Gastrocnemius medialis (tissue), 4 donors: ENCODE measurements around the gene MMP17.

Source experiments
- POLR2A ChIP-seq, 2 donors: fragments of 450-650 bp; IDR thresholded peaks; one replicate each; pipeline ENCODE4 v1.6.1; 2017; ENCODE audit warnings: antibody characterized with exemption in 2 of 2, mild to moderate bottlenecking in 2 of 2, moderate library complexity in 2 of 2
- TF ChIP-seq, protein P1 (sequence below), 5 experiments: fragments of 450-650 bp in 3 of 5; fragments of 200-600 bp in 2 of 5; sonication (generic) in 2 of 5; IDR thresholded peaks in 4 of 5; conservative IDR thresholded peaks in 1 of 5; 1 replicate in 4 of 5; 2 replicates in 1 of 5; pipeline ENCODE4 v1.5.1; 2016 to 2019; ENCODE audit warnings: antibody characterized with exemption in 5 of 5, mild to moderate bottlenecking in 3 of 5, moderate library complexity in 3 of 5

DNA sequence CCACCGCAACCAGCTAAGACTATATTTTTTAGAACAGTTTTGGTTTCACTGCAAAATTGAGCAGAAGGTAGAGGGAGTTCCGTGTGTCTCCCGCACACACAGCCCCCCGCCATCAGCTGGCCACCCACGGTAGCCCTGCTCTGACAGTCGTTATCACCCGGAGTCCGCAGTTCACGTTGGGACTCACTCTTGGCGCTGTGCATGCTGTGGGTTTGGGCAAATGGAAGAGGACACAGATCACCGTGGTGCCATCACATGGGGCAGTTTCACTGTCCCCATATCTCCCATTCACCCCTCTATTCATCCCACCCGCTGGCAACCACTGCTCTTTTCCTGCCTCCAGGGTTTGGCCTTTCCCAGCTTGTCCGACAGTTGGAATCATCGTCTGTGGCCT, 34.4 kb downstream of the MMP17 start:
- TF ChIP-seq, protein P1, sequence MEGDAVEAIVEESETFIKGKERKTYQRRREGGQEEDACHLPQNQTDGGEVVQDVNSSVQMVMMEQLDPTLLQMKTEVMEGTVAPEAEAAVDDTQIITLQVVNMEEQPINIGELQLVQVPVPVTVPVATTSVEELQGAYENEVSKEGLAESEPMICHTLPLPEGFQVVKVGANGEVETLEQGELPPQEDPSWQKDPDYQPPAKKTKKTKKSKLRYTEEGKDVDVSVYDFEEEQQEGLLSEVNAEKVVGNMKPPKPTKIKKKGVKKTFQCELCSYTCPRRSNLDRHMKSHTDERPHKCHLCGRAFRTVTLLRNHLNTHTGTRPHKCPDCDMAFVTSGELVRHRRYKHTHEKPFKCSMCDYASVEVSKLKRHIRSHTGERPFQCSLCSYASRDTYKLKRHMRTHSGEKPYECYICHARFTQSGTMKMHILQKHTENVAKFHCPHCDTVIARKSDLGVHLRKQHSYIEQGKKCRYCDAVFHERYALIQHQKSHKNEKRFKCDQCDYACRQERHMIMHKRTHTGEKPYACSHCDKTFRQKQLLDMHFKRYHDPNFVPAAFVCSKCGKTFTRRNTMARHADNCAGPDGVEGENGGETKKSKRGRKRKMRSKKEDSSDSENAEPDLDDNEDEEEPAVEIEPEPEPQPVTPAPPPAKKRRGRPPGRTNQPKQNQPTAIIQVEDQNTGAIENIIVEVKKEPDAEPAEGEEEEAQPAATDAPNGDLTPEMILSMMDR (IDR thresholded peaks at IDR 0.05 in 4 of 5, conservative IDR thresholded peaks at IDR 0.05 in 1 of 5) = no peak
- no peak for TF ChIP-seq POLR2A (IDR thresholded peaks at IDR 0.05)
